Stimulated activated CD4-positive, alpha-beta T cell treated with anti-CD3 and anti-CD28 coated beads, Interleukin-12 subunit alpha, Interleukin-12 subunit beta, amount 100 ng/mL, for 24 hours (primary cell): ENCODE measurements around the gene SPINK1.
"Not testable (repeated sequence)": the region's sequence is repeated elsewhere in the genome, so short reads cannot be mapped to it uniquely, and the experiment has no call there.

ENCODE experiments used
- DNase-seq, 2 experiments: peaks; one replicate each; pipeline ENCODE4 v3.0.0-alpha.2; 2020; ENCODE audit warnings: low read depth in 2 of 2

Gene SPINK1

DNA sequence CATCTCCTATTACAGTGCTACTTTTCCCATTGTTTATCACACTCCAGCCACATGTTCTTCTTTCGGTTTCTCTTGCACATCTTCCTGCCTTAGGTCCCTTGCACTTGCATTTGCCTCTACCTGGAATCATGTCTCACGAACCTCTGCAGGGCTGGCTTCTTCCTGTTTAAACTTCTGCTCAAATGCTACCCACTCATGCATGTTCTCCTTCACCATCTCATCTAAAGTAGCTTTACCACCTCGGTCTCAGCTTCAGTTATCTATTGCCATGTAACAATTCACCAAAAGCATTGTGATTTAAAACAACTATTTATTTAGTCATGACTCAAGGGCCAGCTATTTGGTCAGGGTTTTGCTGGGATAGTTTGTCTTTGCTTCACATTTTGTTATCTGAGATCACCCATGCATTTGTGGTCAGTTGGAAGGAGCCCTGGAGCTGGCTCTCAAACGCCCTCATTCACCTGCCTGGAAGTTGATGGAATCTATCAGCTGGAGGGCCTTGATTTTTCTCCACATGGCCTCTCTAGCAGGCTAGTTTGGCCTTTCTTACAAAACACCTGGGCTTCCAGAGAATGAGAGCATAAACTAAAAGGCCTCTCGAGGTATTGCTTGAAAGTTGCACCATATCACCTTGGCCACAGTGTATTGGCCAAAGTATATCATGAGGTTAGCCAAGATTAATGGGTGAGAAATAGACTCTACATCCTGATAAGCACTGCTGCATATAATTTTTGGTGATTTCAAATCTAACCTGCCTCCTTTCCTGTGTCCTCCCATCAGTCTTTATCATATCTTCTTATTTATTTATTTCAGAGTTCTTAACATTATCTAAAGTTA lies 21.4 kb downstream of the SPINK1 start:
- DNase-seq: no peak

- no peak for DNase-seq
These were observed 26.4 kb downstream of the SPINK1 start for GRCh38 chr5:147805030-147805454.

GRCh38 chr5:147804334-147804733 lies 27.1 kb downstream of the SPINK1 start:
- no peak for DNase-seq

GRCh38 chr5:147803926-147804325 lies 27.5 kb downstream of the SPINK1 start:
- no peak for DNase-seq

GRCh38 chr5:147803161-147803560 lies 28.3 kb downstream of the SPINK1 start:
- not testable (repeated sequence) for DNase-seq

GRCh38 chr5:147801461-147801860 lies 30.0 kb downstream of the SPINK1 start:
- DNase-seq: no peak

DNA sequence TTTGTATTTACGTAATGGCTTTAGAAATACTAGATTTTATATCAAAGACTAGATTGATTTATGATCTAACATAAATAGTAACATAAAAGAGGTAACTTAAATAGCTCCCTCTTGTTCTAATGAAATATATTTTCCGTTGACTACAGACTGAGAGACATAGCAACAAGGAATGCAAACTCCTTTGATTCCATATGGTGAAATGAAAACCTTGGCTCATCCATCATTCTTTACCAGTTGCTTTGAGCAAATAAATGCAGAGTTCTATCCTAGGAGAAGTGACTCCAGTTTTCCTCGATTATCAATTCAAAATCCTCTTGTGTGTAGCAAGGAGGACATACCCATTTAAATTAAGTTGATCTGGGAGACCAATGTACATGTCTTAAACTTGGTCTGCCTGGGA lies 31.0 kb downstream of the SPINK1 start:
- no peak for DNase-seq

DNA sequence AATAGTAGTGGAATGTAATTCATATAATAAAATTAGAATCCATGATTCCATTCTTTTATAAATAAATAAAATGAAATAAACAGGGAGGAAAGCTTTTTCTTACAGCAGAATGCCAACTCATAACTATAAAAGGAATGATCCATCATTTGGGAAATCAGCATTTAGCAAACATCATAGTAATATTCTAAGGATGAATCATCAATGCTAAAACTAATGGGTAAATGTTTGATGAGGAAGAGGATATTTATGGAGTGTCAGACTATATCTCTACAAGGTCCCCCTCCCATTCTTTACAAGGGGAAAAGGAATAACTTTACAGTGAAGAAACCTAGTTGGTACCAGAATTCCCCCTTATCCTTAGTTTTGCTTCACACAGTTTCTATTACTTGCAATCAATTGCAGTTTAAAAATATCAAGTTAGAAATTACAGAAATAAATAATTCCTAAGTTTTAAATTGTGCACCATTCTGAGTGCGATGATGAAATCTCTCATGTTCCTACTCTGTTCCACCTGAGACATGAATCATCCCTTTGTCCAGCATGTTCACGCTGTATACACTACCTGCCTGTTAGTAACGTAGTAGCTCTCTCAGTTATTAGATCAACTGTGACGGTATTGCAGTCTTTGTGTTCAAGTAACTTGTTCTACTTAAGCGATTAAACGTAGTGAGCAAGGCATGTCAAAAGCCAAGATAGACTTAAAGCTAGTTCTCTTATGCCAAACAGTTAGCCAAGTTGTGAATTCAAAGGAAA lies 34.7 kb downstream of the SPINK1 start:
- no peak for DNase-seq

GRCh38 chr5:147791181-147791580 lies 40.3 kb downstream of the SPINK1 start:
- DNase-seq: no peak

- no peak for DNase-seq
These were observed 41.7 kb downstream of the SPINK1 start for GRCh38 chr5:147789820-147790219.

DNA sequence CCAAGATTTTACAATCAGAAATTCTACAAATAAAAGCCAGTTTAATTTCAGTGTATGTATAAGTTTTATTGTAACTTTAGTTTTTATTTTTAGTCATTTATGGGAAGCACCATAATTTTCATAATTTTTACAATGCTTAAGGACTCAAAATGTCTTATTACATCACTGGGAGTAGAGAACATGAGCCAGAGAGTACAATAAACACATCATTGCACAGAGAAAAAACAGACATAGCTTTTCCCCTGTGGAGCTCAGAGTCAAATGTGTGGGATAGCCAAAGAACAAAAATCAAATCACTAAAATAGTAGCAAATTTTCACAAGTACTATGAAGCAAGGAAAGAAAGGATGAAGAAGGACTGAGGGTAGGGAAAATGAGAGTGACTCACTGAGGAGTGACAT lies 43.4 kb downstream of the SPINK1 start:
- DNase-seq: no peak

DNA sequence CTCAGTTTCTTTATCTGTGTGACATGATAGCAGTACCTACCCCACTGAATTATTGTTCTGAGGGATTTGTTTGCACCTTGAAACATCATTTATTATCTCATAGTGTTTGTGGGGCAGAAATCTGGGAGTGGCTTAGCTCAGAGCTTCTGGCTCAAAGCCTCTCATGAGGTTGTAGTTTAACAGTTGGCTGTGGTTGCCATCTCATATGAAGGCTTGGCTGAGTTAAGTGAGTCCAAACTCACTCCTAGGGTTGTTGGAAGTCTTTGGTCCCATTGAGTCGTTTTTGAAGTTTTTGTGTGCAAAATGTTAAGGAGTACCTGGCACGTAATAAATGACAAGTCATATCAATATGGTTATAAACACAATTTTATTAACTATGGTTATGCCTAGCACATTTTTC lies 45.3 kb downstream of the SPINK1 start:
- DNase-seq: no peak

DNA sequence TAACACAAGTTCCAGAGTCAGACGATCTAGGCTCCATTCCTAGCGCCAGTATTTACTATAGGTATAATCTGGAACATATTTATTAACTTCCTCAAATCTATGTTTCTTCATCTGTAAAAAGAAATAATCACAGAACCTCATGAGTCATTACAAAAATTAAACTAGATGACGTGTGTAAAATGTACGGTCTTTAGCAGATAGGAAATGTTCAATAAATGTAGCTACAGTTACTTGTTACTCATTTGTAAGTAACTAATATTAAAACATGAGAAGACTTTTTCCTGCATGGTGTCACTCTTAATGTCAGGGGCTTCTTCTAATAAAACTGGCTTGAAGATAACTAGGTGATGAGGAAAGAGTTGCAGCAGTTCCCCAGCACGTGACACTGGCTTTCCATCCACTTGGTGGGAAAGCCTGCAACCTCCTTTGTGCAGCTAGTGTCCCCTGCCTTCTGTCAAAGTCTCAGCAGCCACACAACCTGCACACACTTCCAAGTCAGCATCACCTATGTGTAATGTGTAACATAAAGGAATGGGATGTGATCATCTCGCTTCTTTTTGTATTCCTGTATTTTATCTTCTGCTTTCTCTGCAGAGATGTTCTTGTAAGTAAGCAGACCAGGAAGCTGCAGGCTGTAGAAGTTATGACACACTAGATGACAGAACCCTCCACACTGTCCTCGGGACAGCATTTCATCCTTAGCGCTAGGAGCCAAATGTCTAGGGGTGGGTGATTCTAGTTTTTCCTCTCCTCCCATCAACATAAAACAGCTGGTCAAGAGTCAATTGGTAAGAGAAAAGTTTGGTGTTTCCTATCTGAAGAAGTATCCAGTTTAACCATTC lies 47.1 kb downstream of the SPINK1 start:
- no peak for DNase-seq

DNA sequence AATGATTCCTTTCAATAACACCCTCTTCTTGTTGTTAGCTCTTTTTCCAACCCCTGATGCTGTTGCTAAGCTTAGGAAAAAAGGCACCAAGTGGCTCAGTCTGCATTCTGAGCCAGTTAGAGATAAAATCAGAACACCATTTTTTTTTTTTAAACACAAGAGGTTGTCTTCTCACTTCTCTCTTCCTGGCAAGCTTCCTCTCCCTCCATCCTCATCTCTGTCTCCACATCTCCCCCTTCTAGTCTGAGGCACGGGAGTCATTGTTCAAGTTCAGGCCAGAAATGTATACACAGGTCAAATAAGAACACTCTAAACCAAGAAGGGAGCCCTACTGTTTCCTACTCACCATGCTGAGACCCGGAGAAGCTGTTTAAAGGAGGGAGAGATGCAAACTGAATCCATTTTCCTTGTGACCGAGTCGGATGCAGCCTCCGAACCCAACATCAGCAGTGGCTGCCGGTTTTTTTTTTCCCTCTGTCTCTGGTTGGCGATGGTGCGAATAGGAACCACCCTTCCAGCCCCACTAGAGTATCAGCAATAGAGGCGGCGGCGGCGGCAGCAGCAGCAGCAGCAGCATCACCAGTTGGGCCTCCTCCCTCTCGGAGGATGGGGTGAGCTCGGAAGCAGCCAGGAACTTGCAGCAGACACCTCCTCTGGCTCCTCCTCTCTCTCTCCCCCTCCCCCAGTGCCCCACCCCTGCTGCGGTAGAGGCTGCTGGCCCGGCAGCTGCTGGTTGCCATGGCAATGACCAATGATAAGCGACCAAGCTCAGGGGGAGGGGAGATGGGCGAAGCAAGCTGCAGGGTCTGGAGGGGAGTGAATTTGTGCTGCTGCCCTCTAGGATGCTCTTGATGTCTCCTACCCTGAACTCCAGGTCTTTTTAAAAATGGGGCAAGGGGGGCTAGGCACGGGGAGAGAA lies 49.1 kb downstream of the SPINK1 start, which contains the start of gene JAKMIP2:
Gene JAKMIP2 (minus strand): TSS at position 619 of the 919 bp plus-strand sequence. CDS start 110,922 bp downstream, outside the sequence.
- DNase-seq: peak; percentile 56 to 65

DNA sequence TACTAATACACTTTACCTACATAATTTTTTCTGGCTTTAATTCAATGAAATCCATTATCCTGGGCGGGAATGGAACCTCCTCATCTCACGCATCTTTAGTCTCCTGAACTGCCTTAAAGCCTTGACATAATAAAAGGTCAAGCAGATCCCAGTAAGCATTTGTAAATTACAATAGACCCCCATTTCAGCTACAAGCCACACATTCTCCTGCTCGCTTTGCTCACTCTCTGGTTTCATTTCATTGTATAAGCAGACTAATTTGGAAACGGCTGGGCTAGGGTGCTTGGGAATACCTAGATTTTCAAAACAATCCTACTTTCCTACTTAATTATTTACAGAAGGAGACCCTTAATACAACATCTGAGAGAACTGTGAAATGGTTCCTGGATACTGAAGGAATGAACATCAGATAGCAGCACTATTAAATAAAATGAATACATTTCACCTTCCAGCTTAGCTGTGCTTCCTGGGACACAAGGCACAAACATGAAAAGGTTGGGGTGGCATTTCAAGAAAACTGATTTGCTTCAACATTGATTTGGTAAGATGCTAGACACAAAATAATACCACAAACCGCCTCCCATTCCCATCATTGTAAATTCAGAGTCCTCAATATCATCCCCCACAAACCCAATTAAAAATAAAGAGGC lies 50.4 kb downstream of the SPINK1 start:
- DNase-seq: no peak

DNA sequence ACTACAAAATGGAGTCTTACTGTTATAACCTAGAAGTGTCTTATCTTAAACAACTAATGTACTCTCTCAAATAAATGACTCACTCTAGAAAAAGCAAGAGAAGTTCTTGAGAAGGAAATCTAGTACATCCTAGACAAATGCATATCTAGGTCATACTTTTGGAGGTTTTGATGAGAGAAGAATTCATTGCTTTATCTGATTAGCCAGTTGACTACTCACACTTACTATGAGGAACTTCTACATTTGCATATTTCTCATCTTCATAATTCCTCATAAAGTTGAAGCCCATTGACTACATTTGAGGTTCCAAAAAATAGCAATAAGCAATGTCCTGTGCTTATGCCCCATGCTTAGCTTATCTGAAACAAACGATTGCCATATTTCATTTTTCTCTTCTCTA lies 51.8 kb downstream of the SPINK1 start:
- DNase-seq: no peak

DNA sequence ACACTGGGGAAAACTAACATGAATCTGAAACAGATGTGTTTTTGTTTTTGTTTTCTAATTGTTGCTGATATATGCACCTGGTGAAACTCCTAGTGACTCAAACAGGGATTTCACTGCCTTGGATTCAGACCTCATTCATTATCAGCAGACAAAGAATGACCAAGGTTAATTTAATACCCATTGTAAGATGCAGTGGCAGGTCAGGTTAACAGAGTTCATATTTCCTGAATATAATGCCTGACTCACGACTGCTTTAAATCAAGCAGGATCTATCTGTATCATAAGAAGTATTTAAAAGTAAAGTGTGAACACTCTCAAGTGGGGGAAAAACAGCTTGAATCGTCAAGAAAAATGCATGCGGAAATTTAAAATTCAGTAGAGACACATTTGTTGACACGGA lies 54.5 kb downstream of the SPINK1 start:
- DNase-seq: no peak
